Endodermal cell (in vitro differentiated cells): Measurements from ENCODE around the gene PALLD. TPM values are rescaled to one million over a fixed set of nuclear protein-coding genes. Genes with fewer than 3 reads are reported as not detected.

Experiments
- DNase-seq: peaks from one replicate; pipeline ENCODE4 v3.0.0-alpha.2; 2017
- H3K27ac ChIP-seq: 2 replicates; pipeline ENCODE4 v1.5.1; 2013; ENCODE audit warnings: mild to moderate bottlenecking, low read depth, low read length, moderate library complexity
- H3K27me3 ChIP-seq: 2 replicates; pipeline ENCODE4 v1.6.1; 2013; ENCODE audit warnings: mild to moderate bottlenecking, low read length, moderate library complexity; ENCODE audit not compliant: insufficient read depth, control insufficient read depth, poor library complexity, severe bottlenecking
- H3K36me3 ChIP-seq: 2 replicates; pipeline ENCODE4 v1.7.0; 2013; ENCODE audit warnings: mild to moderate bottlenecking, low read length, moderate library complexity; ENCODE audit not compliant: control insufficient read depth, insufficient read depth
- H3K4me1 ChIP-seq: one replicate; pipeline ENCODE4 v1.7.0; 2013; ENCODE audit warnings: low read length; ENCODE audit not compliant: control insufficient read depth, insufficient read depth
- H3K4me3 ChIP-seq: 2 replicates; pipeline ENCODE4 v1.5.1; 2013; ENCODE audit warnings: mild to moderate bottlenecking, low read length, moderate library complexity
- H3K9ac ChIP-seq: 2 replicates; pipeline ENCODE4 v1.6.1; 2013; ENCODE audit warnings: mild to moderate bottlenecking, low read length, moderate library complexity; ENCODE audit not compliant: poor library complexity, severe bottlenecking; ENCODE audit errors: extremely low read depth
- H3K9me3 ChIP-seq: 2 replicates; pipeline ENCODE4 v1.6.1; 2013; ENCODE audit warnings: mild to moderate bottlenecking, low read length, moderate library complexity; ENCODE audit not compliant: control insufficient read depth
- H3K27ac Mint-ChIP-seq: 2 replicates; pipeline ENCODE4 v1.8.0; 2020; ENCODE audit warnings: mixed read lengths
- H3K27me3 Mint-ChIP-seq: 2 replicates; pipeline ENCODE4 v1.8.0; 2021; ENCODE audit warnings: mild to moderate bottlenecking, mixed read lengths; ENCODE audit not compliant: insufficient read depth
- H3K36me3 Mint-ChIP-seq: 2 replicates; pipeline ENCODE4 v1.8.0; 2020; ENCODE audit warnings: low read depth, mixed read lengths
- H3K4me1 Mint-ChIP-seq: 2 replicates; pipeline ENCODE4 v1.8.0; 2020; ENCODE audit warnings: mixed read lengths
- H3K4me3 Mint-ChIP-seq: 2 replicates; pipeline ENCODE4 v1.8.0; 2020; ENCODE audit warnings: mild to moderate bottlenecking, moderate library complexity, mixed read lengths
- H3K9me3 Mint-ChIP-seq: 2 replicates; pipeline ENCODE4 v1.8.0; 2020; ENCODE audit warnings: mild to moderate bottlenecking, mixed read lengths
- CTCF ChIP-seq: fragments of 200-600 bp; sonication (generic); conservative IDR thresholded peaks from 2 replicates; pipeline ENCODE4 v1.5.0; 2021; ENCODE audit warnings: antibody characterized with exemption, mild to moderate bottlenecking
- WGBS, 2 experiments: methylation state at CpG; one replicate each; pipeline versions ENCODE4 v1.1.5 to v1.1.7; 2013; ENCODE audit warnings: missing lambda C conversion rate in 2 of 2, mixed read lengths in 1 of 2; ENCODE audit not compliant: insufficient coverage in 1 of 2, insufficient read length in 1 of 2; 5-methylcytosine and 5-hydroxymethylcytosine counted together
- total RNA-seq, 2 donors: library from RNA; stranded (reverse); fragmentation: NEBNext Ultra II Directional in 1 of 2; extraction: Animal tissue kit (Norgen Biotek cat#: 25700) in 1 of 2; gene quantifications; 2 replicates in 1 of 2; 3 replicates in 1 of 2; pipeline ENCODE4 v1.2.1, GENCODE V29; 2021

PALLD gene
- total RNA-seq, 2 donors from 2014 or later, result 51.8 to 86.7 TPM

- H3K36me3 ChIP-seq, result peaks cover 61% of the 10 kb centered on the region
- 95 to 97% methylated on average over 4 of the region's 4 CpGs for WGBS, 2 experiments
- no peaks in the 10 kb centered on the region for H3K9me3 ChIP-seq
- Mint-ChIP-seq H3K4me3 (no peak overlapping the region), H3K27me3 (peaks cover 37% of the 10 kb centered on the region), H3K27ac (no peak overlapping the region), H3K4me1 (no peaks in the 10 kb centered on the region), H3K9me3 (no peaks in the 10 kb centered on the region), H3K36me3 (peaks cover 26% of the 10 kb centered on the region)
- no peak overlapping the region for H3K27ac ChIP-seq
- no peak for DNase-seq
- no peak overlapping the region for H3K9ac ChIP-seq
- H3K4me1 ChIP-seq, result no peaks in the 10 kb centered on the region
- no peak for TF ChIP-seq CTCF
- no peaks in the 10 kb centered on the region for H3K27me3 ChIP-seq
- H3K4me3 ChIP-seq, result no peak overlapping the region
These were observed 341.1 kb downstream of the PALLD start for GRCh38 chr4:168837922-168838321.

DNA sequence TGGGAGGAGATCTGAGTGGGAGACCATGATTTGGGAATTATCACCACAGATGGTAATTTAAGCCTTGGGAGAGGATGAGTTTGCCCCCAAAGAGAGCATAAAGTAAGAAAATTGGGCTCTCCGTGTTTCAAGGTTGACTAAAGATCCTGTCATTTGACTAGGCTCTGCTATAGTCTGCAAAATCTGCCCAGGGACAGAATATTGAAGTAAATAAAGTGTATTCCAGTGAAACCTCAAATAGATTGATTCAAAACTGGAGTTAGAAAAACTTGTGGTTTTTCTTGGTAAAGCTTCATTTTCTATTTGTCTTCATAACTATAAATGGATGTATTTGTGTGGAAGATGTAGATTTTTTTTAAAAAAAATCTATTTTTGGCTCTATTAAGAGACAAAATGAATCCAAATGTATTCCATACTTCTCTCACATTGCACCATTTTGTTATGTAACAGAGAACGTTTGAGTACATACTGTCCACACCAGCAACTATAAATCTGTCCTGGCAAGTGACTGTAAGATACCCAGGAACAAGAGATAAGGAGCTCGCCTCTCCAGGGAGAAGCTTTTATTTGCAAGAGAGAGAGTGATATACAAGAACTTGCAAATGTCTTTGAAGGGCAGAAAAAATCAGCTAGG is 343.0 kb downstream of the PALLD start:
- Histone ChIP-seq H3K36me3 (peaks cover 68% of the 10 kb centered on the region), H3K27me3 (no peaks in the 10 kb centered on the region), H3K9me3 (no peaks in the 10 kb centered on the region), H3K4me1 (no peaks in the 10 kb centered on the region), H3K4me3 (no peak overlapping the region), H3K27ac (no peak overlapping the region), H3K9ac (no peak overlapping the region)
- Mint-ChIP-seq H3K4me1 (peaks cover 2% of the 10 kb centered on the region), H3K36me3 (peaks cover 23% of the 10 kb centered on the region), H3K4me3 (no peak overlapping the region), H3K27me3 (peaks cover 27% of the 10 kb centered on the region), H3K9me3 (no peaks in the 10 kb centered on the region), H3K27ac (no peak overlapping the region)
- TF ChIP-seq CTCF, result no peak
- DNase-seq, result no peak
- WGBS, 2 experiments, result 90% methylated on average over 3 of the region's 3 CpGs

GRCh38 chr4:168840392-168840763 is 343.5 kb downstream of the PALLD start:
- Mint-ChIP-seq H3K27ac (no peak overlapping the region), H3K4me3 (no peak overlapping the region), H3K36me3 (peaks cover 22% of the 10 kb centered on the region), H3K9me3 (no peaks in the 10 kb centered on the region), H3K27me3 (peaks cover 29% of the 10 kb centered on the region), H3K4me1 (peaks cover 4% of the 10 kb centered on the region)
- Histone ChIP-seq H3K4me3 (no peak overlapping the region), H3K9ac (no peak overlapping the region), H3K36me3 (peaks cover 63% of the 10 kb centered on the region), H3K27ac (no peak overlapping the region), H3K9me3 (no peaks in the 10 kb centered on the region), H3K27me3 (no peaks in the 10 kb centered on the region), H3K4me1 (no peaks in the 10 kb centered on the region)
- no peak for TF ChIP-seq CTCF
- no peak for DNase-seq
- WGBS, 2 experiments, result 90 to 100% methylated on average over 4 of the region's 4 CpGs
